ENCODE results near the gene RAVER2. TPM values are rescaled to one million over a fixed set of nuclear protein-coding genes. Genes with fewer than 3 reads are reported as not detected.

RAVER2 gene
- total RNA-seq, 4 donors from 2014 or later: 46.8 to 94.5 (median 71.0) TPM

DNA sequence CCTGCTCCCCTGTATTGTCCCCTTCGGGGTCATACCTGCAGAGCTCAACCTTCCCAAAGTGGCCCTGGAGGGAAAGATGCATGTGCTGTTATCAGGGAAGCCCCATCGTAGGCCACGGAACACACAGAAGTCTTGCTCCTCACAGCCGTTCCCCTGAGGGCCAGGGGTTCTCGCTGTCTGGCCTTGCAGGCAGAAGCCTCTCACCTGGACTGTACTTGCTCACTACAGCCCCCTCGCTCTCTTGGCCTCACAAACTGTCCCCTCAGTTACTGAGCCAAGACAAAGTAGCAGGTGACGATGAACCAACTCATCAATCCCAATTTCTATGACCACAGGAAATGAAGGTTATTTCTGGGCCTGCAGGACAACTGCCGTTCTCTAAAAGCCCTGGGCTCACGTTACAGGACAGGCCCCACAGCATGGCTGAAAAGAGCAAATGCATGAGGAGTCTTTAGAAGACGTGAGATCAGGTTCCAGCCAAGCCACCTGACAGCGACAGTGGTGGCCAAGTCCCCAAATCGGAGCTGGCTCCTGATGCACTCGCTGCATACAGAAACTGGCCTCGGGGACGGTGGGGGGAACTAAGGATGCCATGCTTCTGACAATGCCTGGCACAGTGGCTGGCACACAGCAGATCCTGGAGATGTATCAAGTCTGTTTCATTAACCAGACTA, 95.0 kb downstream of the RAVER2 start:
- in situ Hi-C loops (cut with MboI; ENCODE audit: low pct_ligation_motif_present in 1 of 4, low pct_unique_long_range_greater_than_20kb in 1 of 4, low sequenced_read_pairs in 3 of 4): loop anchor here in 1 of 4 donors (25.0 kb wide), 1 partner anchor 578 kb away; no protein-coding TSS in a partner anchor
- Histone ChIP-seq H3K4me3 (no peak overlapping the region), H3K9me3 (no peaks in the 10 kb centered on the region), H3K36me3 (peaks cover 0 to 76% (median 26%) of the 10 kb centered on the region in 4 donors), H3K27me3 (no peaks in the 10 kb centered on the region), H3K4me1 (no peaks in the 10 kb centered on the region), H3K27ac (no peak overlapping the region)
- no peak for DNase-seq
- intact Hi-C loops (cut with DNase I; ENCODE audit: low total_unique reads): no loop called here
- WGBS, 2 donors (ENCODE audit: low coverage in 1 of 2): 90 to 100% methylated on average over 1 to 15 of the region's 15 CpGs
- TF ChIP-seq POLR2A (IDR thresholded peaks at IDR 0.05) (no peak), EP300 (IDR thresholded peaks at IDR 0.05; ENCODE audit: low read depth) (no peak), POLR2AphosphoS5 (IDR thresholded peaks at IDR 0.05) (no peak)
- TF ChIP-seq, protein P1, sequence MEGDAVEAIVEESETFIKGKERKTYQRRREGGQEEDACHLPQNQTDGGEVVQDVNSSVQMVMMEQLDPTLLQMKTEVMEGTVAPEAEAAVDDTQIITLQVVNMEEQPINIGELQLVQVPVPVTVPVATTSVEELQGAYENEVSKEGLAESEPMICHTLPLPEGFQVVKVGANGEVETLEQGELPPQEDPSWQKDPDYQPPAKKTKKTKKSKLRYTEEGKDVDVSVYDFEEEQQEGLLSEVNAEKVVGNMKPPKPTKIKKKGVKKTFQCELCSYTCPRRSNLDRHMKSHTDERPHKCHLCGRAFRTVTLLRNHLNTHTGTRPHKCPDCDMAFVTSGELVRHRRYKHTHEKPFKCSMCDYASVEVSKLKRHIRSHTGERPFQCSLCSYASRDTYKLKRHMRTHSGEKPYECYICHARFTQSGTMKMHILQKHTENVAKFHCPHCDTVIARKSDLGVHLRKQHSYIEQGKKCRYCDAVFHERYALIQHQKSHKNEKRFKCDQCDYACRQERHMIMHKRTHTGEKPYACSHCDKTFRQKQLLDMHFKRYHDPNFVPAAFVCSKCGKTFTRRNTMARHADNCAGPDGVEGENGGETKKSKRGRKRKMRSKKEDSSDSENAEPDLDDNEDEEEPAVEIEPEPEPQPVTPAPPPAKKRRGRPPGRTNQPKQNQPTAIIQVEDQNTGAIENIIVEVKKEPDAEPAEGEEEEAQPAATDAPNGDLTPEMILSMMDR (IDR thresholded peaks at IDR 0.05): no peak

DNA sequence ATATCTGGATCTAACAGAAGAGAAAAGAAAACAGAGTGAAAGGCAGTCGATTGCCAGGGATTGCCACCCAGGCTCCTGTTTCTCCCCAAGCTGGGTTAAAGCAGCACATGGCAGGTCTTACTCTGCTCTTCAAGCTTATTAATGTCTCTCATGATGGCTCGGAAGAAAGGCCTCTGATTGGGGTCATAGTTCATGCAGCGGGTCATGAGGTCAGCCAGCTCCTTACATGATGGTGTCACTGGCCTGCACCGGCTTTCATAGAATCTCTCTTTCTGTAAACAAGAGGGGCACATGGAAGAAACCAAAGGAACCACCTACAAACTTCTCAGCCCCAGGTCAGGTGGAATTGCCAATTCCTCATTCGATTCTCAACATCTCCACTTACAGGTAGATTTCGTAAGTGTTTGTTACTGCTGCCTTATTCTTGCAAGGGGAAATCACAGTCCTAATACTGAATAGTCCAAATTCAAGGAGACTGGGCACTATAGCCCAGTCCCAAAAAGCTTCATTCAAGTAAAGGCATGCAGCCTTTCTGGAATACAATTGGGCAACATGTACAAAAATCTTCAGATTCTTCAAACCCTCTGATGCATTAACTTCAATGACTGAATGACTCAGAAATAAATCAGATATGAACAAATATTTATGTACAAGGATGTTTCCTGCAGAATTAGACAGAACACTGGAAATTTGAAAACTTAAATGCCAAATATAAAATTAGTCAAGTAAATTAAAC, 96.6 kb downstream of the RAVER2 start:
- Histone ChIP-seq H3K4me1 (no peaks in the 10 kb centered on the region), H3K27me3 (no peaks in the 10 kb centered on the region), H3K4me3 (no peak overlapping the region), H3K9me3 (no peaks in the 10 kb centered on the region), H3K27ac (no peak overlapping the region), H3K36me3 (peaks cover 0 to 72% (median 23%) of the 10 kb centered on the region in 4 donors)
- in situ Hi-C loops (cut with MboI; ENCODE audit: low pct_ligation_motif_present in 1 of 4, low pct_unique_long_range_greater_than_20kb in 1 of 4, low sequenced_read_pairs in 3 of 4): loop anchor here in 1 of 4 donors (25.0 kb wide), 1 partner anchor 579 kb away; no protein-coding TSS in a partner anchor
- WGBS, 2 donors (ENCODE audit: low coverage in 1 of 2): 72 to 82% methylated on average over 3 to 6 of the region's 6 CpGs
- no peak for TF ChIP-seq EP300 (IDR thresholded peaks at IDR 0.05; ENCODE audit: low read depth)
- TF ChIP-seq, protein P1 (IDR thresholded peaks at IDR 0.05): no peak
- TF ChIP-seq POLR2A (IDR thresholded peaks at IDR 0.05): no peak
- no peak for TF ChIP-seq POLR2AphosphoS5 (IDR thresholded peaks at IDR 0.05)
- no peak for DNase-seq
- intact Hi-C loops (cut with DNase I; ENCODE audit: low total_unique reads): no loop called here

DNA sequence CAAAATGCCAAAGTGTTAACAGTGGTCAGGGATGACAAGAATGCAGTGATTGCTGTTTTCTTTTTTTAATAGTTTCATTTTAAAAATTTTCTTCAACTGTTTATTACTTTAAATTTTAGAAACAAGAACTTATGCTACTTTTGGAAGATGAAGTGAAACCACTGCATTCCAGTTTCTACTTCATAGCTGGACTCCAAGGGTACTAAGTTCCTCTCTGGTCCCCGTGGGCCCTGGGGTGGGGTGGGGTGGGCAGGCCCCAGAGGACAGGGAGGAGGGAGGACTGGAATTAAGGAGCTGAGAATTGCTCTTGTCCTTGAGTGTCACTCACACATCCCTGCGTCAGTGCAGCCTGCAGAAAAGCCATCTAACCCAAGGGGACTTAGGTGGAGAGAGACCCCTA, 97.3 kb downstream of the RAVER2 start:
- TF ChIP-seq, protein P1 (IDR thresholded peaks at IDR 0.05): no peak
- TF ChIP-seq POLR2AphosphoS5 (IDR thresholded peaks at IDR 0.05) (no peak), EP300 (IDR thresholded peaks at IDR 0.05; ENCODE audit: low read depth) (no peak), POLR2A (IDR thresholded peaks at IDR 0.05) (no peak)
- Histone ChIP-seq H3K9me3 (no peaks in the 10 kb centered on the region), H3K4me3 (no peak overlapping the region), H3K4me1 (no peaks in the 10 kb centered on the region), H3K27me3 (no peaks in the 10 kb centered on the region), H3K27ac (no peak overlapping the region), H3K36me3 (peaks cover 0 to 72% (median 22%) of the 10 kb centered on the region in 4 donors)
- WGBS, 2 donors (ENCODE audit: low coverage in 1 of 2): 62% methylated on average over 2 of the region's 2 CpGs; no CpG with 5 or more reads in 1 of the 2 donors
- DNase-seq: no peak
- in situ Hi-C loops (cut with MboI; ENCODE audit: low pct_ligation_motif_present in 1 of 4, low pct_unique_long_range_greater_than_20kb in 1 of 4, low sequenced_read_pairs in 3 of 4) (loop anchor here in 1 of 4 donors (25.0 kb wide), 1 partner anchor 580 kb away; no protein-coding TSS in a partner anchor), intact Hi-C loops (cut with DNase I; ENCODE audit: low total_unique reads) (no loop called here)

DNA sequence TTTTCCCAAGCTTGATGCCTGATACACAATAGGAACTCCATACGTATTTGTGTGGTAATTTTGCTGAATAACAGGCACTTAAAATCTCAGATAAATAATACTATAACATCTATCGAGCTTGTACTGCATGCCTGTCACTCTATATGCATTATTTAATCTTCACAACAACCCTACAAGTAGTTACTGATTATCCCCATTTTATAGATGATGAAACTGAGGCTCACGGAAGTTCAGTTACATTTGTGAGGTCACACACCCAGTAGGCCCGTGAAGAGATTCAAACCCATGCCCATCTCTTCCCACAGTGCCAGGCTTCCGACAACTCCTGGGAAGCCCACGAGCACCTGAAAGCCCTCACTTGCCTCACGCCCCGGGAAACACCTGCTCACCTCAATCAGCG, 98.8 kb downstream of the RAVER2 start:
- Histone ChIP-seq H3K9me3 (no peaks in the 10 kb centered on the region), H3K27me3 (no peaks in the 10 kb centered on the region), H3K4me3 (no peak overlapping the region), H3K27ac (no peak overlapping the region), H3K36me3 (peaks cover 0 to 61% (median 17%) of the 10 kb centered on the region in 4 donors), H3K4me1 (no peaks in the 10 kb centered on the region)
- TF ChIP-seq POLR2A (IDR thresholded peaks at IDR 0.05) (no peak), EP300 (IDR thresholded peaks at IDR 0.05; ENCODE audit: low read depth) (no peak), POLR2AphosphoS5 (IDR thresholded peaks at IDR 0.05) (no peak)
- TF ChIP-seq, protein P1 (IDR thresholded peaks at IDR 0.05): no peak
- no peak for DNase-seq
- WGBS, 2 donors (ENCODE audit: low coverage in 1 of 2): 92% methylated on average over 2 to 9 of the region's 9 CpGs
- in situ Hi-C loops (cut with MboI; ENCODE audit: low pct_ligation_motif_present in 1 of 4, low pct_unique_long_range_greater_than_20kb in 1 of 4, low sequenced_read_pairs in 3 of 4): loop anchor here in 1 of 4 donors (25.0 kb wide), 1 partner anchor 581 kb away; no protein-coding TSS in a partner anchor
- intact Hi-C loops (cut with DNase I; ENCODE audit: low total_unique reads): no loop called here
